WERI-Rb-1 (cell line): Measurements from ENCODE around the gene SOST.

Experiments used
- DNase-seq: peaks from one replicate; pipeline ENCODE4 v3.0.0-alpha.2; 2020
- H3K27ac ChIP-seq: fragments of 250-450 bp; sonication (Bioruptor Pico); 2 replicates; pipeline ENCODE4 v1.5.1; 2020; ENCODE audit warnings: mild to moderate bottlenecking, moderate library complexity
- H3K27me3 ChIP-seq: fragments of 250-450 bp; sonication (Bioruptor Pico); 2 replicates; pipeline ENCODE4 v1.5.1; 2021; ENCODE audit warnings: mild to moderate bottlenecking, low read depth, moderate library complexity; ENCODE audit not compliant: insufficient read depth, severe bottlenecking
- H3K36me3 ChIP-seq: fragments of 250-450 bp; sonication (Bioruptor Pico); 2 replicates; pipeline ENCODE4 v1.5.1; 2020; ENCODE audit warnings: mild to moderate bottlenecking, moderate library complexity
- H3K4me3 ChIP-seq: 2 replicates; pipeline ENCODE4 v1.5.1; 2011; ENCODE audit warnings: low read depth, mild to moderate bottlenecking, control low read depth, low read length
- H3K9me3 ChIP-seq: fragments of 250-450 bp; sonication (Bioruptor Pico); 2 replicates; pipeline ENCODE4 v1.5.1; 2021; ENCODE audit warnings: mild to moderate bottlenecking, moderate library complexity; ENCODE audit not compliant: severe bottlenecking
- TF ChIP-seq, protein P1 (sequence below): IDR thresholded peaks from 2 replicates; pipeline ENCODE4 v1.5.1; 2011; ENCODE audit warnings: low read depth, mild to moderate bottlenecking, control low read depth, inconsistent platforms, low read length

Gene SOST

DNA sequence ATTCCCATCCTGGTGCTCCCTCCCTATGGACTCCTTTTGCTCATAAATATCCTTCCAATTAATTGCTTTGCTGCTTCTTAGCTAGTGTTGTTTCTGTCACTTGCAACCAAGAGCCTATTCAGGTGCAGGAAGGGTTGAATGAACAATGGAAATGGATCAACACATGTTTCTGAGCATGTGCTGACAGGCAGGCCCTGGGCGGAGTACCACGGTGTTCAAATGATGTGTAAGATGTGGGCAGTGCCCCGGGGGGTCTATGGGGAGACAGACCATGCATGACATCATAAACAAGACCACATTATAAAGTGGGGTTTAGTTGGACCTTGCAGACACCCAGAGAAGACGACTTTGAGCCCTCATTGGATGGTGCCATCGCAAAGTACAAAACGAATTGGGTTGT, 48.5 kb downstream of the SOST start:
- H3K27ac ChIP-seq = no peak overlapping the region
- H3K36me3 ChIP-seq = no peaks in the 10 kb centered on the region

DNA sequence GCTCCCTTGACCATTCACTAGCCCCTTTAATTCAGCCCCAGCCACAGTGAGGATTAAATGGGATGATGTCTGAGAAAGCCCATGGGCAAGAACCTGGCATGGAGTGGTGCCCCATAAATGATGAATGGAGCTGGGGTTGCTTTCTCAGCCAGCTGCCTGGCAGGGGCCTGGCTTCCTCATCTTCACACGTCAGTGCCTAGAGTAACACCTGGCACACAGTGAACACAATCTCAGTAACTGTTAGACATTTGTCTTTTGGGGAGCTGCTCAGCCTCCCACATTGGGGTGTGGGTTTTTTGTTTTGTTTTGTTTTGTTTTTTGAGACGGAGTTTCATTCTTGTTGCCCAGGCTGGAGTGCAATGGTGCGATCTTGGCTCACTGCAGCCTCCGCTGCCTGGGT, 49.4 kb downstream of the SOST start:
- no peaks in the 10 kb centered on the region for H3K36me3 ChIP-seq
- TF ChIP-seq, protein P1, sequence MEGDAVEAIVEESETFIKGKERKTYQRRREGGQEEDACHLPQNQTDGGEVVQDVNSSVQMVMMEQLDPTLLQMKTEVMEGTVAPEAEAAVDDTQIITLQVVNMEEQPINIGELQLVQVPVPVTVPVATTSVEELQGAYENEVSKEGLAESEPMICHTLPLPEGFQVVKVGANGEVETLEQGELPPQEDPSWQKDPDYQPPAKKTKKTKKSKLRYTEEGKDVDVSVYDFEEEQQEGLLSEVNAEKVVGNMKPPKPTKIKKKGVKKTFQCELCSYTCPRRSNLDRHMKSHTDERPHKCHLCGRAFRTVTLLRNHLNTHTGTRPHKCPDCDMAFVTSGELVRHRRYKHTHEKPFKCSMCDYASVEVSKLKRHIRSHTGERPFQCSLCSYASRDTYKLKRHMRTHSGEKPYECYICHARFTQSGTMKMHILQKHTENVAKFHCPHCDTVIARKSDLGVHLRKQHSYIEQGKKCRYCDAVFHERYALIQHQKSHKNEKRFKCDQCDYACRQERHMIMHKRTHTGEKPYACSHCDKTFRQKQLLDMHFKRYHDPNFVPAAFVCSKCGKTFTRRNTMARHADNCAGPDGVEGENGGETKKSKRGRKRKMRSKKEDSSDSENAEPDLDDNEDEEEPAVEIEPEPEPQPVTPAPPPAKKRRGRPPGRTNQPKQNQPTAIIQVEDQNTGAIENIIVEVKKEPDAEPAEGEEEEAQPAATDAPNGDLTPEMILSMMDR = no peak
- H3K9me3 ChIP-seq = no peaks in the 10 kb centered on the region
- H3K4me3 ChIP-seq = no peak overlapping the region
- H3K27ac ChIP-seq = no peak overlapping the region
- no peak for DNase-seq
- no peaks in the 10 kb centered on the region for H3K27me3 ChIP-seq

More for the DNA sequence above, 48.5 kb downstream of the SOST start:
- H3K4me3 ChIP-seq = no peak overlapping the region
- TF ChIP-seq, protein P1 = no peak
- no peaks in the 10 kb centered on the region for H3K9me3 ChIP-seq
- H3K27me3 ChIP-seq = no peaks in the 10 kb centered on the region
- DNase-seq = no peak

DNA sequence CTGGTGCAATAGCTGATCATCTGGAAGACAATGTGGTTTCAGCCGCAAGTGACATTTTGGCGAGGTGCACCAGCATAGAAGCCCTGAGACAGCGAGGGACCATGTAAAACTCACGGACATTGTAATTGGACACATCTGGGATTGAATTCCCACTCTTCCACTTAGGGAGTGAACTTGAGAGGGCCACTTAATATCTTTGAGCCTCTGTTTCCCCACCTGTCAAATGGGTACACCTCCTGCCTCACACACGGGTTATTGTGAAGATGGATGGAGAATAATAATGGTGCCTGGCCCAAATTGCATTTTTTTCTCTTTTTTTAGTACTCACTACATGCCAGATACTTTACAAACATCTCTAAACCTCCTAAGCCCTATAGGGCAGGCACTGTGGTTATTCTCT, 51.4 kb downstream of the SOST start:
- TF ChIP-seq, protein P1 = no peak
- Histone ChIP-seq H3K27ac (no peak overlapping the region), H3K4me3 (no peak overlapping the region), H3K27me3 (no peaks in the 10 kb centered on the region), H3K9me3 (peaks cover 3% of the 10 kb centered on the region), H3K36me3 (no peaks in the 10 kb centered on the region)
- no peak for DNase-seq

DNA sequence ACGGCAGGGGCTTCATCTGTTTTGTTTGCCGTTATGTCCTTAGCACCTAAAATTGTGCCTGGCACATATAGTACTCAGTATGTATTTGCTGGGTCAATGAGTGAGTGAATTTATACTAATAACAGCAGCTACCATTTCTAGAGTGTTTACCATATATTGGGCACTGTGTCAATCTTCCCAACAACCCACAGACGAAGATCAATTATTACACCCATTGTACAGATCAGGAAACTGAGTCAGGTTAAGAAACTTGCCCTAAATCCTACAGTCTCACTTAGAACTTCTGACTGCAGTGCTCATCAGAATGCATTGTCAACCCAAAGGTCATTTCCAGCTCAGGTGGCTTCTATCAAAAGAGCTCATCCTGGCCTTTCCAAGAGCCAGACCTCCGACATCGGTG, 52.4 kb downstream of the SOST start:
- Histone ChIP-seq H3K9me3 (peaks cover 3% of the 10 kb centered on the region), H3K4me3 (no peak overlapping the region), H3K27me3 (no peaks in the 10 kb centered on the region), H3K27ac (no peak overlapping the region), H3K36me3 (no peaks in the 10 kb centered on the region)
- no peak for DNase-seq
- TF ChIP-seq, protein P1 = no peak
